ENCODE measurements around the gene GRWD1. TPM values are rescaled to one million over a fixed set of nuclear protein-coding genes. Genes with fewer than 3 reads are reported as not detected.

GRWD1 gene
- total and polyA plus RNA-seq, 5 donors from 2014 or later = 29.0 to 52.9 (median 35.5) TPM

DNA sequence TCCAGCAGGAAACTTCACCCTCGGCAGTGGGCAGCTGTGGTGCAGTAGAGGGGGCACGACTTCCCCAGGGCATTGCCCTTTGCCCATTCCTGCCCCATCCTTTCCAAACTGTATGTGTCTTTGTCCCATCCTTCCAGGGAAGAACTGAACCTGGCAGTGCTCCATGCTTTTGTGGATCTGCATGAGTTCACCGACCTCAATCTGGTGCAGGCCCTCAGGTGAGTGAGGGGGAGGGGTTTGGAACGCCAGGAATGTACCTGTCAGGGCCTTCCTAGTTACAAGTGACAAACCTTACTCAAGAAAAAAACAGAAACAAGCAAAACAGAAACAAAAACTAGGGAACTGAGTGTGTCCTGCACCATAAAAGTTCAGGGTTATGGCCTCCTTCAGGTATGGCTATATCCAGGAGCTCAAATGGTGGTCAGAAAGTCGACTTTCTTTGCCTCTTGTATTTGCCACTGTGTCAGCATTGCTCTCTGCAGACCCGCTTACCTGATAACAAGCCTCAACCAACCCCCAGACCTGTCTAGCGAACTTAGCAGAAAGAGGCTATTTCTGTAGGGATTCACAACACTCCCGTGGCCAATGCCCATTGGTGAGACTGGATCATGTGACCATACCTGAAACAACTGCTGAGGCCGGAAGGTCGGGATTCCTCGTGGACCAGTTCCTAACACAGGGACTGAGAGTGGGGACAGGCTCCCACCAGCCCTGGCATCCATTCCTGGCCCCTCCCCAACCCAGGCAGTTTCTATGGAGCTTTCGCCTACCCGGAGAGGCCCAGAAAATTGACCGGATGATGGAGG lies 27.6 kb downstream of the GRWD1 start:
- Histone ChIP-seq H3K4me3 (ENCODE audit: low read depth, low read length) (no peak overlapping the region), H3K4me1 (ENCODE audit: control insufficient read depth, insufficient read depth, low read length, poor library complexity, severe bottlenecking) (peaks cover 16% of the 10 kb centered on the region), H3K27ac (ENCODE audit: insufficient read depth, low read length, poor library complexity, severe bottlenecking) (no peak overlapping the region), H3K27me3 (ENCODE audit: control insufficient read depth, insufficient read depth, low read length) (no peaks in the 10 kb centered on the region), H3K9me3 (ENCODE audit: control insufficient read depth in 2 of 2, low read length in 2 of 2) (no peaks in the 10 kb centered on the region), H3K36me3 (ENCODE audit: control insufficient read depth, insufficient read depth, low read length) (peaks cover 51% of the 10 kb centered on the region)
- Mint-ChIP-seq H3K4me3 (peak overlapping the region in 1 of 4 donors; percentile 75), H3K27me3 (no peaks in the 10 kb centered on the region), H3K4me1 (peaks cover 0 to 36% (median 10%) of the 10 kb centered on the region in 4 donors), H3K9me3 (peaks cover 0 to 1% (median 0%) of the 10 kb centered on the region in 7 donors), H3K27ac (no peak overlapping the region), H3K36me3 (peaks cover 14% of the 10 kb centered on the region)
- ATAC-seq (ENCODE audit: low read depth in 2 of 2) (no peak), DNase-seq (no peak)

DNA sequence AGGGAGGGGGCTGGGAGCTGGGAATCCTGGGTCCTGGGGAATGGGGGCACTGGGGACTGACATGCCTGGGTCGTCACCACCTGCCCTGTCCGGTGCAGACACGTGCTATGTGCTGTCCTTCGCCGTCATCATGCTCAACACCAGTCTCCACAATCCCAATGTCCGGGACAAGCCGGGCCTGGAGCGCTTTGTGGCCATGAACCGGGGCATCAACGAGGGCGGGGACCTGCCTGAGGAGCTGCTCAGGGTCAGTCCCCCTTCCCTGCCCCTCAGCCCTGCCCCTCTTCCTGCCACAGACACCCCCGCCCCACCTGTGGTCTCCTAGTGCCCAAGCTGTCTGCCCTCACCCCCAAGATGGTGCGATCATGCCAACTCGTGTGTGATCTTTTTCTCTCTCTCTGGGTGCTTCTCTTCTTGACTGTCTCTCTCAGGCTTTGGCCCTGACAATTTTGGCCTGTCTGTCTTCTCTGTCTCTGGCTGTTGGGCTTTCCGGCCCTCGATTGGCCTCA lies 28.4 kb downstream of the GRWD1 start:
- Mint-ChIP-seq H3K4me1 (peaks cover 0 to 29% (median 5%) of the 10 kb centered on the region in 4 donors), H3K27me3 (no peaks in the 10 kb centered on the region), H3K27ac (no peak overlapping the region), H3K4me3 (peak overlapping the region in 1 of 4 donors; percentile 16), H3K9me3 (peaks cover 0 to 1% (median 0%) of the 10 kb centered on the region in 7 donors), H3K36me3 (peaks cover 14% of the 10 kb centered on the region)
- H3K27ac ChIP-seq (ENCODE audit: insufficient read depth, low read length, poor library complexity, severe bottlenecking) = no peak overlapping the region
- H3K9me3 ChIP-seq (ENCODE audit: control insufficient read depth in 2 of 2, low read length in 2 of 2) = no peaks in the 10 kb centered on the region
- DNase-seq = no peak
- H3K4me1 ChIP-seq (ENCODE audit: control insufficient read depth, insufficient read depth, low read length, poor library complexity, severe bottlenecking) = peaks cover 14% of the 10 kb centered on the region
- no peaks in the 10 kb centered on the region for H3K27me3 ChIP-seq (ENCODE audit: control insufficient read depth, insufficient read depth, low read length)
- H3K4me3 ChIP-seq (ENCODE audit: low read depth, low read length) = no peak overlapping the region
- H3K36me3 ChIP-seq (ENCODE audit: control insufficient read depth, insufficient read depth, low read length) = peaks cover 51% of the 10 kb centered on the region
- ATAC-seq (ENCODE audit: low read depth in 2 of 2) = no peak

DNA sequence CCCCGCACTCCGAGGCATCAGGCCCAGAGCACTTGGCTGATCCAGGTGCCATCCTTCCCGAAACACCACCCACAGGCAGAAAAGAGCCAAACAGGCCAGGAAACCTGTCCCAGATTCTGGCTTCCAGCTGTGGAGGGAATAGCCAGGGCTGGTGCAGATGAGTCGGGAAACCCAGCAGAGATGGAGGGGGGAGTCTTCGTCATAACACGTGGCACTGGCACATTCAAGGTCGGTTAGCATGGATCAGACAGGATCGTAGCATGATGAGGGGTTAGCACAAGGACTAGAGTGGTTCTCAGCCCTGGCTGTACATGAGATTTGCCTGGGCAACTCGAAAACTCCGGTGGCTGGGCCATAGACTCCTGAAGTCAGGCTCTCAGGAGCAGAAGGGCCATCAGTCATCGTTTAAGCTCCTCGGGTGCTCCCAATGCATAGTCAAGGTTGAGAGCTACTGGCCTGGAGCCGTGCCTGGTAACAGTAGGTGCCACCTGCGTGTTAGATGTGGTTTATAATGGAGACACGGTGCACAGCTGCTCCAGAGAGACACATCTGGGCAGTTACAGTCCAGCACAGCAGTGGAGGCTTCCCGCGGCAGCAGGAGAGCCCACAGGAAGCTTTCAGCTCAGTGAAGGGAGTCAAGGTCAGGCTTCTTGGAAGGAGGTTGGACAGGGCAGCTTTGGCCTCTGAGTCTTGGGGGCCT lies 29.7 kb downstream of the GRWD1 start:
- peaks cover 48% of the 10 kb centered on the region for H3K36me3 ChIP-seq (ENCODE audit: control insufficient read depth, insufficient read depth, low read length)
- H3K27me3 ChIP-seq (ENCODE audit: control insufficient read depth, insufficient read depth, low read length) = no peaks in the 10 kb centered on the region
- H3K27ac ChIP-seq (ENCODE audit: insufficient read depth, low read length, poor library complexity, severe bottlenecking) = no peak overlapping the region
- DNase-seq (no peak), ATAC-seq (ENCODE audit: low read depth in 2 of 2) (no peak)
- Mint-ChIP-seq H3K27ac (peak overlapping the region in 2 of 3 donors; percentile 26 to 58), H3K27me3 (no peaks in the 10 kb centered on the region), H3K4me3 (peak overlapping the region in 1 of 4 donors; percentile 32), H3K36me3 (peaks cover 14% of the 10 kb centered on the region), H3K4me1 (peaks cover 0 to 31% (median 8%) of the 10 kb centered on the region in 4 donors), H3K9me3 (peaks cover 0 to 1% (median 0%) of the 10 kb centered on the region in 7 donors)
- no peak overlapping the region for H3K4me3 ChIP-seq (ENCODE audit: low read depth, low read length)
- no peaks in the 10 kb centered on the region for H3K9me3 ChIP-seq (ENCODE audit: control insufficient read depth in 2 of 2, low read length in 2 of 2)
- peaks cover 7% of the 10 kb centered on the region for H3K4me1 ChIP-seq (ENCODE audit: control insufficient read depth, insufficient read depth, low read length, poor library complexity, severe bottlenecking)

DNA sequence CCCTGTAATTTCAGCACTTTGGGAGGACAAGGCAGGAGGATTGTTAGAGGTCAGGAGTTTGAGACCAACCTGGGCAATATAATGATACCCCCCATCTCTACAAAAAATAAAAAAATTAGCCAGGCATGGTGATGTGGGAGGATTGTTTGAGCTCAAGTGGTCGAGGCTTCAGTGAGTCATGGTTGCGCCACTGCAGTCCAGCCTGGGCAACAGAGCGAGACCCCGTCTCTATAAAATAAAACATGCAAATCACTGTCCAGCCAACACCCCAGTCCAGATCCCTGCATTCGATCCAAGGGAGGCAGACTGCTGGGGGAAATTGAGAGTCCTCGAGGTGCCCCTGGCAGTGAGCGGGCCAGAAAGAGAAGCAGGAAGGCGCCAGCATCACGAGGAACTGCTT lies 30.4 kb downstream of the GRWD1 start:
- Mint-ChIP-seq H3K9me3 (peaks cover 0 to 1% (median 0%) of the 10 kb centered on the region in 7 donors), H3K36me3 (peaks cover 11% of the 10 kb centered on the region), H3K27ac (peak overlapping the region in 2 of 3 donors; percentile 25 to 58), H3K27me3 (no peaks in the 10 kb centered on the region), H3K4me1 (peaks cover 0 to 32% (median 10%) of the 10 kb centered on the region in 4 donors), H3K4me3 (no peak overlapping the region)
- ATAC-seq (ENCODE audit: low read depth in 2 of 2) (no peak), DNase-seq (no peak)
- H3K36me3 ChIP-seq (ENCODE audit: control insufficient read depth, insufficient read depth, low read length) = peaks cover 42% of the 10 kb centered on the region
- no peaks in the 10 kb centered on the region for H3K9me3 ChIP-seq (ENCODE audit: control insufficient read depth in 2 of 2, low read length in 2 of 2)
- no peak overlapping the region for H3K27ac ChIP-seq (ENCODE audit: insufficient read depth, low read length, poor library complexity, severe bottlenecking)
- peaks cover 10% of the 10 kb centered on the region for H3K4me1 ChIP-seq (ENCODE audit: control insufficient read depth, insufficient read depth, low read length, poor library complexity, severe bottlenecking)
- H3K27me3 ChIP-seq (ENCODE audit: control insufficient read depth, insufficient read depth, low read length) = no peaks in the 10 kb centered on the region
- H3K4me3 ChIP-seq (ENCODE audit: low read depth, low read length) = no peak overlapping the region

DNA sequence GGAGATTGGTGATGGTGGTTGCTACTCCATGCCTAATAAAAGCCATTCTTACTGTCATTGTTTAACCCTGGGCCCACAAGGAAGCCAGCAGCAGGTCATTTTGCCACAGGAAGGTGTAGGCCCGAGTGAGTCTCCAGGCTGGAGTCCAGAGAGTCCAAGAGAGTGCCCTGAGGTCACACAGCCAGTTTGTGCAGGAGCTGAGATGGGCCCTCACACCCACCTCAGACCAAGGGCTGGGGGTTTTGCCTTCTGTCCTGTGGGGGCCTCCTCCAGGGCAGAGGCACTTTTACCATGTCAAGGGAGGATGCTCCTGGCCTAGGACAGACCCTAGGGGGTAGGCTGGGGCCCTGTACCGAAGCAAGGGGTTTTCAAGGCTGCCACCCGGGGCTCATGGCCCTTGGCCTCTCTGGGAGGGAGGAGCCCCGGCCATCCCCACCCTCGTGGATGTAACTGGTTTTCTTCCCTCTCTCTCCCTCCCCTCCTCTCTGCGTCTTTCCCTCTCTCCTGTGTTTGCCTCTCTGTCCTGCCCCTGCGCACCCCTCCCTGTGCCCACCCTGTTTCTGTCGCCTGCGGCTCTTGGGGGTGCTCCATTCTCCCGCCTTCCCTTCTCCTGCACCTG lies 31.4 kb downstream of the GRWD1 start:
- Histone ChIP-seq H3K27ac (ENCODE audit: insufficient read depth, low read length, poor library complexity, severe bottlenecking) (no peak overlapping the region), H3K9me3 (ENCODE audit: control insufficient read depth in 2 of 2, low read length in 2 of 2) (no peaks in the 10 kb centered on the region), H3K4me3 (ENCODE audit: low read depth, low read length) (no peak overlapping the region), H3K27me3 (ENCODE audit: control insufficient read depth, insufficient read depth, low read length) (no peaks in the 10 kb centered on the region), H3K4me1 (ENCODE audit: control insufficient read depth, insufficient read depth, low read length, poor library complexity, severe bottlenecking) (peaks cover 11% of the 10 kb centered on the region), H3K36me3 (ENCODE audit: control insufficient read depth, insufficient read depth, low read length) (peaks cover 32% of the 10 kb centered on the region)
- ATAC-seq (ENCODE audit: low read depth in 2 of 2) = no peak
- peaks cover 0 to 31% (median 10%) of the 10 kb centered on the region in 4 donors for H3K4me1 Mint-ChIP-seq
- H3K27me3 Mint-ChIP-seq = no peaks in the 10 kb centered on the region
- peaks cover 0 to 1% (median 0%) of the 10 kb centered on the region in 7 donors for H3K9me3 Mint-ChIP-seq
- peaks cover 4% of the 10 kb centered on the region for H3K36me3 Mint-ChIP-seq
- H3K4me3 Mint-ChIP-seq = no peak overlapping the region
- no peak for DNase-seq
- H3K27ac Mint-ChIP-seq = peak overlapping the region in 1 of 3 donors; percentile 74

DNA sequence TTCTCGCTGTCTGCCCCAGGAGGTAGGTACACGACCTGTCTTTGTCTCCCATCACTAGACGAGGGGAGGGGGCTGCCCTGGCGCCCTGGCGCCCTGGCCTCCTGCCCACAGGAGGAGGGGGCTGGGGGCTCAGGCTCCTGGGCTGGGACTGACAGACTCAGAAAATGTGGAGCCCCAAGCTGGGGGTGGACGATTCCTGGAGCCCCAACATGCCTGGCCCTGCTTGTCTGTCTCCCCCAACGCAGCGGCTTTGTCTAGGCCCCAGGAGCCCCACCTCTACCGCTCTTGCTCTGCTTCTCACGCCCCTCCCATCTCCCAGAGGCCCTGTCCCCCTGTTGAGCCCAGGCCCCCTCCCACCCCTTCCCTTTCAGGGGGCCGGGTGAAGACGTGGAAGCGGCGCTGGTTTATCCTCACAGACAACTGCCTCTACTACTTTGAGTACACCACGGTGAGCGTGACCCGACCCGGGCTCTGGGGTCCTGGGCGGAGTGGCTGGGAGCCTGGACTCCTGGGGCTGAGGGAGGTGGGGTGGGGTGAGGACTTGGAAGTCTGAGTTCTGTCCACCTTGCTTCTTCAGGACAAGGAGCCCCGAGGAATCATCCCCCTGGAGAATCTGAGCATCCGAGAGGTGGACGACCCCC lies 32.0 kb downstream of the GRWD1 start:
- H3K36me3 Mint-ChIP-seq = peaks cover 4% of the 10 kb centered on the region
- Histone ChIP-seq H3K9me3 (ENCODE audit: control insufficient read depth in 2 of 2, low read length in 2 of 2) (no peaks in the 10 kb centered on the region), H3K36me3 (ENCODE audit: control insufficient read depth, insufficient read depth, low read length) (peaks cover 28% of the 10 kb centered on the region)

More for the DNA sequence above, 32.0 kb downstream of the GRWD1 start:
- no peak overlapping the region for H3K27ac ChIP-seq (ENCODE audit: insufficient read depth, low read length, poor library complexity, severe bottlenecking)
- Mint-ChIP-seq H3K9me3 (peaks cover 0 to 1% (median 0%) of the 10 kb centered on the region in 7 donors), H3K27ac (no peak overlapping the region), H3K4me3 (no peak overlapping the region), H3K4me1 (peaks cover 0 to 31% (median 10%) of the 10 kb centered on the region in 4 donors), H3K27me3 (no peaks in the 10 kb centered on the region)
- no peak overlapping the region for H3K4me3 ChIP-seq (ENCODE audit: low read depth, low read length)
- peaks cover 11% of the 10 kb centered on the region for H3K4me1 ChIP-seq (ENCODE audit: control insufficient read depth, insufficient read depth, low read length, poor library complexity, severe bottlenecking)
- no peak for ATAC-seq (ENCODE audit: low read depth in 2 of 2)
- no peak for DNase-seq
- H3K27me3 ChIP-seq (ENCODE audit: control insufficient read depth, insufficient read depth, low read length) = no peaks in the 10 kb centered on the region

Measured in CD4-positive, CD25-positive, alpha-beta regulatory T cell (primary cell).